ENCODE data around the gene SLC26A9.
A peak's percentile ranks its signal among the peaks of the same experiment; 100 is the strongest.

GRCh38 chr1:205974712-205975111 lies 31.5 kb upstream of the SLC26A9 start:
- no peak for TF ChIP-seq ZBTB7A (tag by site-specific recombination; IDR thresholded peaks at IDR 0.05; ENCODE audit: low read depth)
- TF ChIP-seq ZNF324 (tag by site-specific recombination; IDR thresholded peaks at IDR 0.05), result no peak
- TF ChIP-seq ZNF610 (tag by site-specific recombination; IDR thresholded peaks at IDR 0.05; ENCODE audit: borderline replicate concordance), result no peak
- no peak for TF ChIP-seq RBAK (tag by site-specific recombination; IDR thresholded peaks at IDR 0.05)
- no peak for TF ChIP-seq ZNF792 (tag by site-specific recombination; IDR thresholded peaks at IDR 0.05)
- TF ChIP-seq ZNF704 (tag by site-specific recombination; IDR thresholded peaks at IDR 0.05), result 0 out of 2 replicates have a peak, but pooled peaks have one; percentile 17
